Fibroblast of peridontal ligament (primary cell): ENCODE data around the gene ACLY.
"Not testable (repeated sequence)": the region's sequence is repeated elsewhere in the genome, so short reads cannot be mapped to it uniquely, and the experiment has no call there.

Experiments
- DNase-seq: peaks from one replicate; pipeline ENCODE4 v3.0.0-alpha.2; 2010; ENCODE audit errors: extremely low read depth

Gene ACLY

GRCh38 chr17:41912925-41913324 lies 5.8 kb downstream of the ACLY start:
- DNase-seq, result no peak

GRCh38 chr17:41910701-41911391 lies 7.9 kb downstream of the ACLY start:
- DNase-seq, result peak; percentile 94

GRCh38 chr17:41909088-41909487 lies 9.7 kb downstream of the ACLY start:
- DNase-seq, result no peak

- DNase-seq, result no peak
These were observed 10.9 kb downstream of the ACLY start for GRCh38 chr17:41907633-41908539.

- DNase-seq, result peak; percentile 90
These were observed 11.6 kb downstream of the ACLY start for GRCh38 chr17:41907185-41907556.

GRCh38 chr17:41906465-41907184 lies 12.1 kb downstream of the ACLY start:
- DNase-seq, result peak; percentile 26

GRCh38 chr17:41905172-41905571 lies 13.6 kb downstream of the ACLY start:
- DNase-seq, result no peak

- no peak for DNase-seq
These were observed 14.4 kb downstream of the ACLY start for GRCh38 chr17:41904242-41904841.

- DNase-seq, result no peak
These were observed 17.1 kb downstream of the ACLY start for GRCh38 chr17:41901646-41902045.

- no peak for DNase-seq
These were observed 22.0 kb downstream of the ACLY start for GRCh38 chr17:41896726-41897125.

GRCh38 chr17:41895617-41896016 lies 23.1 kb downstream of the ACLY start:
- DNase-seq, result peak; percentile 59

GRCh38 chr17:41894791-41895331 lies 23.9 kb downstream of the ACLY start:
- DNase-seq, result peak; percentile 89

- DNase-seq, result no peak
These were observed 25.4 kb downstream of the ACLY start for GRCh38 chr17:41893384-41893783.

GRCh38 chr17:41892021-41892376 lies 26.8 kb downstream of the ACLY start:
- DNase-seq, result no peak

- no peak for DNase-seq
These were observed 27.4 kb downstream of the ACLY start for GRCh38 chr17:41891135-41892020.

GRCh38 chr17:41888332-41888965 lies 30.3 kb downstream of the ACLY start:
- no peak for DNase-seq

- DNase-seq, result no peak
These were observed 33.0 kb downstream of the ACLY start for GRCh38 chr17:41885733-41886132.

- no peak for DNase-seq
These were observed 36.0 kb downstream of the ACLY start for GRCh38 chr17:41882756-41883155.

- DNase-seq, result no peak
These were observed 38.6 kb downstream of the ACLY start for GRCh38 chr17:41880130-41880529.

GRCh38 chr17:41874293-41874670 lies 44.5 kb downstream of the ACLY start:
- not testable (repeated sequence) for DNase-seq
